Osteoblast (primary cell): ENCODE results near the gene FGFRL1. TPM values are rescaled to one million over a fixed set of nuclear protein-coding genes. Genes with fewer than 3 reads are reported as not detected.
"Not testable (repeated sequence)": the region's sequence is repeated elsewhere in the genome, so short reads cannot be mapped to it uniquely, and the experiment has no call there.

Experiments
- DNase-seq: peaks from one replicate; pipeline ENCODE4 v3.0.0; 2011; ENCODE audit warnings: low spot score, mixed read lengths; ENCODE audit not compliant: insufficient read length; ENCODE audit errors: missing footprints
- H2AFZ ChIP-seq: 2 replicates; pipeline ENCODE4 v1.6.0; 2011; ENCODE audit warnings: mild to moderate bottlenecking, low read length
- H3K27ac ChIP-seq: 2 replicates; pipeline ENCODE4 v1.5.1; 2011; ENCODE audit warnings: mild to moderate bottlenecking, low read depth, low read length, moderate library complexity
- H3K27me3 ChIP-seq: 2 replicates; pipeline ENCODE4 v1.6.0; 2012; ENCODE audit warnings: mild to moderate bottlenecking, control low read depth, inconsistent platforms, low read length, moderate library complexity; ENCODE audit not compliant: insufficient read depth
- H3K36me3 ChIP-seq: 2 replicates; pipeline ENCODE4 v1.5.1; 2011; ENCODE audit warnings: mild to moderate bottlenecking, low read length, control low read depth, moderate library complexity; ENCODE audit not compliant: insufficient read depth
- H3K4me1 ChIP-seq: 2 replicates; pipeline ENCODE4 v1.5.1; 2011; ENCODE audit warnings: mild to moderate bottlenecking, low read length, control low read depth, moderate library complexity; ENCODE audit not compliant: insufficient read depth
- H3K4me2 ChIP-seq: 2 replicates; pipeline ENCODE4 v1.6.0; 2011; ENCODE audit warnings: mild to moderate bottlenecking, low read length; ENCODE audit not compliant: insufficient read depth
- H3K4me3 ChIP-seq: fragments of 200-600 bp; sonication (generic); 3 replicates; pipeline ENCODE4 v1.5.1; 2012; ENCODE audit warnings: mild to moderate bottlenecking, low read length, inconsistent platforms; ENCODE audit not compliant: insufficient read depth
- H3K79me2 ChIP-seq: 2 replicates; pipeline ENCODE4 v1.6.0; 2012; ENCODE audit warnings: mild to moderate bottlenecking, low read length, control low read depth, inconsistent platforms; ENCODE audit not compliant: insufficient read depth
- H3K9me3 ChIP-seq: 2 replicates; pipeline ENCODE4 v1.5.1; 2011; ENCODE audit warnings: low read depth, low read length, control low read depth
- H4K20me1 ChIP-seq: 2 replicates; pipeline ENCODE4 v1.6.0; 2012; ENCODE audit warnings: mild to moderate bottlenecking, low read length, control low read depth; ENCODE audit not compliant: insufficient read depth
- total RNA-seq: library from RNA; depleted of rRNA; stranded (reverse); fragments of >200 nt; gene quantifications from 2 replicates; pipeline ENCODE4 v1.2.3, GENCODE V29; 2012
- TF ChIP-seq, protein P1 (sequence below): IDR thresholded peaks from 2 replicates; pipeline ENCODE4 v1.5.1; 2011; ENCODE audit warnings: mild to moderate bottlenecking, low read depth, low read length, moderate library complexity; ENCODE audit errors: extremely low read depth

FGFRL1 gene
- total RNA-seq, 1 donor = 30.8 TPM

DNA sequence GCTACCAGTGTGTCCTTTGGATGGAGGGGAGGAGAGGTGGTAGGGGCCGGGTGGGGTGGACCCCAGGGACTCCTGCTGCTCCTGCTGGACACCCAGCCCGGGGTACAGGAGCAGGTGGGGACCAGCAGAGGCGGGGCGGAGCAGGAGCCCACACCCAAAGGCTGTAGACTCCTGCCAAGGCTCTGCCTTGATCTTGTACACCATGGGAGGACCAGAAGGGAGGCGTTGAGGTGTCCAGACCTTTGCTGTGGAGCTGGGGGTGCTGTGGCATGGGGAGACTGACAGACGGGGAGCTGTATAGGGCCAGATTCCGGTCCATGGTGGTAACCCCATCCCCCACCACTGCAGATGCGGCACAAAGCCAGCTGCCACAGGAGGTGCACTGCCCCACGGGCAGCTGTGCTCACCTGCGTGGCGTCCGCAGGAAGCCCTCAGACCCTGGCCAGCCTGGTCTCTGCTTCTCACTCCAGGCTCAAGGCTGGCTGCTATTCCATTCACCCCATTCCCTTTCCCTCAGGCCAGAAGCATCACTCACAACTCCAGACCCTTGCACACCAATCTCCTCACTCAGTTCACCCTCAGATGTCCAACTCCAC, 13.2 kb upstream of the FGFRL1 start:
- Histone ChIP-seq H3K4me2 (no peak overlapping the region), H2AFZ (no peak overlapping the region), H3K4me3 (no peak overlapping the region), H3K27ac (no peak overlapping the region), H4K20me1 (peaks cover 22% of the 10 kb centered on the region), H3K79me2 (no peaks in the 10 kb centered on the region), H3K36me3 (no peaks in the 10 kb centered on the region), H3K27me3 (peaks cover 54% of the 10 kb centered on the region), H3K4me1 (no peaks in the 10 kb centered on the region), H3K9me3 (no peaks in the 10 kb centered on the region)
- TF ChIP-seq, protein P1, sequence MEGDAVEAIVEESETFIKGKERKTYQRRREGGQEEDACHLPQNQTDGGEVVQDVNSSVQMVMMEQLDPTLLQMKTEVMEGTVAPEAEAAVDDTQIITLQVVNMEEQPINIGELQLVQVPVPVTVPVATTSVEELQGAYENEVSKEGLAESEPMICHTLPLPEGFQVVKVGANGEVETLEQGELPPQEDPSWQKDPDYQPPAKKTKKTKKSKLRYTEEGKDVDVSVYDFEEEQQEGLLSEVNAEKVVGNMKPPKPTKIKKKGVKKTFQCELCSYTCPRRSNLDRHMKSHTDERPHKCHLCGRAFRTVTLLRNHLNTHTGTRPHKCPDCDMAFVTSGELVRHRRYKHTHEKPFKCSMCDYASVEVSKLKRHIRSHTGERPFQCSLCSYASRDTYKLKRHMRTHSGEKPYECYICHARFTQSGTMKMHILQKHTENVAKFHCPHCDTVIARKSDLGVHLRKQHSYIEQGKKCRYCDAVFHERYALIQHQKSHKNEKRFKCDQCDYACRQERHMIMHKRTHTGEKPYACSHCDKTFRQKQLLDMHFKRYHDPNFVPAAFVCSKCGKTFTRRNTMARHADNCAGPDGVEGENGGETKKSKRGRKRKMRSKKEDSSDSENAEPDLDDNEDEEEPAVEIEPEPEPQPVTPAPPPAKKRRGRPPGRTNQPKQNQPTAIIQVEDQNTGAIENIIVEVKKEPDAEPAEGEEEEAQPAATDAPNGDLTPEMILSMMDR = no peak
- DNase-seq = no peak

DNA sequence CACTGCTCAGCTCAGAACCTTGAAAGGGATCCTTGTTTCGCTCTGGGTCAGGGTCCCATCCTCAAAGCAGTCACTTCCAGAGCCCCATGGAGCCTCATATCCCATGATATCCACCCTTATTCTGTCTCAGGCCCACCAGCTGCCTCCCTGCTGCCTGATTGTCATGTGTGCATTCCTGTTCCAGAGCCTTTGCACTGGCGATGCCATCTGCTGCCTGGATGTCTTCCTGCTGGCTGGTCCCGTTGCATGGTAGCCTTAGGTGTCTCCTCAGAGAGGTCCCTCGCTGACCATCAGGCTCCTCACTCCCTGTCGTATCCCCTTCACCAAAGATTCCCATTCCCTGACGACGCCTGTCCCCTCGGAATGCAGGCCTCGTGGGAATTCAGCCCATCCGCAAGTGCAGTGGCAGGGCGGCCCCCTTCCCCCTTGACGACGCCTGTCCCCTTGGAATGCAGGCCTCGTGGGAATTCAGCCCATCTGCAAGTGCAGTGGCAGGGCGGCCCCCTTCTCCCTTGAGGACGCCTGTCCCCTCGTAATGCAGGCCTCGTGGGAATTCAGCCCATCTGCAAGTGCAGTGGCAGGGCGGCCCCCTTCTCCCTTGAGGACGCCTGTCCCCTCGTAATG, 12.1 kb upstream of the FGFRL1 start:
- H3K36me3 ChIP-seq, H3K79me2 ChIP-seq, H3K27ac ChIP-seq, H3K4me1 ChIP-seq, H3K4me3 ChIP-seq, H3K4me2 ChIP-seq, DNase-seq, H2AFZ ChIP-seq, H3K9me3 ChIP-seq: not testable (repeated sequence)
- Histone ChIP-seq H3K27me3 (peaks cover 62% of the 10 kb centered on the region), H4K20me1 (peaks cover 22% of the 10 kb centered on the region)

GRCh38 chr4:999882-1000425, 11.5 kb upstream of the FGFRL1 start:
- H2AFZ ChIP-seq = no peak overlapping the region
- peaks cover 22% of the 10 kb centered on the region for H4K20me1 ChIP-seq
- H3K27me3 ChIP-seq = peaks cover 67% of the 10 kb centered on the region
- H3K9me3 ChIP-seq = no peaks in the 10 kb centered on the region
- H3K4me2 ChIP-seq = no peak overlapping the region
- H3K27ac ChIP-seq = no peak overlapping the region
- TF ChIP-seq, protein P1 = no peak
- no peaks in the 10 kb centered on the region for H3K4me1 ChIP-seq
- H3K4me3 ChIP-seq = no peak overlapping the region
- no peaks in the 10 kb centered on the region for H3K79me2 ChIP-seq
- no peaks in the 10 kb centered on the region for H3K36me3 ChIP-seq
- no peak for DNase-seq

GRCh38 chr4:1000686-1001260, 10.7 kb upstream of the FGFRL1 start:
- H4K20me1 ChIP-seq = peaks cover 21% of the 10 kb centered on the region
- no peaks in the 10 kb centered on the region for H3K79me2 ChIP-seq
- no peaks in the 10 kb centered on the region for H3K4me1 ChIP-seq
- H3K9me3 ChIP-seq = no peaks in the 10 kb centered on the region
- no peak overlapping the region for H3K4me2 ChIP-seq
- H3K27me3 ChIP-seq = peaks cover 74% of the 10 kb centered on the region
- no peak overlapping the region for H3K27ac ChIP-seq
- no peak overlapping the region for H2AFZ ChIP-seq
- no peak overlapping the region for H3K4me3 ChIP-seq
- no peaks in the 10 kb centered on the region for H3K36me3 ChIP-seq
- no peak for DNase-seq
- TF ChIP-seq, protein P1 = no peak
